ENCODE data around the gene CPPED1. TPM values are rescaled to one million over a fixed set of nuclear protein-coding genes. Genes with fewer than 3 reads are reported as not detected.

Gene CPPED1
- total RNA-seq, 2 experiments from 2014 or later = 1.4 to 2.3 TPM

DNA sequence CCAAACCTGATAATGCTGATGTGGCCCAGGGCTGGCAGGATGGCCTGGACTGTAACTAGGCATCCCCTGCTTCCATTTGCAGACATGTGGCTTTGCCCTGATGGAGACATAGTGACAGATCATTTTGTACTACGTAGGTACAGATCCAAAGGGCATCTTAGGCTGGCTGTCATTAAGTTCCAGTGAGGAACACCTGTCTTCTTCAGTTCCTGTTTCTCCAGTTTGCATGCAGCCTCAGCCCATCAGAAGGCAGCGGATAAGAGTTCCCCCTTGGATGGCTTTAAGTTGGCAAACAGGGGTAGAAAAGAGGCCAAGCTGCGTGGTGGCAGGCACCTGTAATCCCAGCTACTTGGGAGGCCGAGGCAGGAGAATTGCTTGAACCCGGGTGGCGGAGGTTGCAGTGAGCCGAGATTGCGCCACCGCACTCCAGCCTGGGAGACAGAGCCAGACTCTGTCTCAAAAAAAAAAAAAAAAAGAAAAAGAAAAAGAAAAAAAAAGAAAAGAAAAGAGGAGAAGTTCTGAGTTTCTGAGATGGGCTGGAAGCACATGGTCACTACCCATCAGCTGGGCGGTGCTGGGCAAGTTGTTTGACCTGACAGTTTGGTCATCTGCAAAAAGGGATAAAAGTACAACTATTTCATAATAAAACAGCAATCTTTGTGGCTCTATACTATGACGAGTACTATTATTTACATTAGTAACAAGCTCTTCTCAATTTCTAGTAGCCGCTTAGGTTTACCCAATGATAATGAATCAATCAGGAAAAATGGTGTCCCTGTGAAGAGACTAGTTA is 42.7 kb downstream of the CPPED1 start:
- Mint-ChIP-seq H3K36me3 (ENCODE audit: low read depth) (no peaks in the 10 kb centered on the region), H3K4me3 (no peak overlapping the region), H3K4me1 (ENCODE audit: low read depth) (no peaks in the 10 kb centered on the region), H3K27me3 (no peaks in the 10 kb centered on the region), H3K27ac (no peak overlapping the region), H3K9me3 (no peaks in the 10 kb centered on the region)
- intact Hi-C loops (cut with DNase I, micrococcal nuclease) = no loop called here
- ATAC-seq (ENCODE audit: poor library complexity) = no peak
- Histone ChIP-seq H3K36me3 (ENCODE audit: insufficient read depth, low read length) (no peaks in the 10 kb centered on the region), H3K27me3 (ENCODE audit: control insufficient read depth in 1 of 2, insufficient read depth in 2 of 2, low read length in 2 of 2) (no peaks in the 10 kb centered on the region), H3K27ac (ENCODE audit: low read depth in 1 of 2, low read length in 2 of 2) (no peak overlapping the region), H3K4me3 (ENCODE audit: low read length) (no peak overlapping the region), H3K9me3 (ENCODE audit: control insufficient read depth in 1 of 2, insufficient read depth in 1 of 2, low read length in 2 of 2) (no peaks in the 10 kb centered on the region), H3K4me1 (ENCODE audit: insufficient read depth, low read length) (no peaks in the 10 kb centered on the region)
- DNase-seq = no peak
- ChIA-PET CTCF (no interaction called here), POLR2A (no interaction called here)
- TF ChIP-seq, protein P1, sequence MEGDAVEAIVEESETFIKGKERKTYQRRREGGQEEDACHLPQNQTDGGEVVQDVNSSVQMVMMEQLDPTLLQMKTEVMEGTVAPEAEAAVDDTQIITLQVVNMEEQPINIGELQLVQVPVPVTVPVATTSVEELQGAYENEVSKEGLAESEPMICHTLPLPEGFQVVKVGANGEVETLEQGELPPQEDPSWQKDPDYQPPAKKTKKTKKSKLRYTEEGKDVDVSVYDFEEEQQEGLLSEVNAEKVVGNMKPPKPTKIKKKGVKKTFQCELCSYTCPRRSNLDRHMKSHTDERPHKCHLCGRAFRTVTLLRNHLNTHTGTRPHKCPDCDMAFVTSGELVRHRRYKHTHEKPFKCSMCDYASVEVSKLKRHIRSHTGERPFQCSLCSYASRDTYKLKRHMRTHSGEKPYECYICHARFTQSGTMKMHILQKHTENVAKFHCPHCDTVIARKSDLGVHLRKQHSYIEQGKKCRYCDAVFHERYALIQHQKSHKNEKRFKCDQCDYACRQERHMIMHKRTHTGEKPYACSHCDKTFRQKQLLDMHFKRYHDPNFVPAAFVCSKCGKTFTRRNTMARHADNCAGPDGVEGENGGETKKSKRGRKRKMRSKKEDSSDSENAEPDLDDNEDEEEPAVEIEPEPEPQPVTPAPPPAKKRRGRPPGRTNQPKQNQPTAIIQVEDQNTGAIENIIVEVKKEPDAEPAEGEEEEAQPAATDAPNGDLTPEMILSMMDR (IDR thresholded peaks at IDR 0.05) = no peak

GRCh38 chr16:12758670-12759558 is 44.8 kb downstream of the CPPED1 start:
- no peaks in the 10 kb centered on the region for H3K27me3 ChIP-seq (ENCODE audit: control insufficient read depth in 1 of 2, insufficient read depth in 2 of 2, low read length in 2 of 2)
- intact Hi-C loops (cut with DNase I, micrococcal nuclease) = no loop called here
- CTCF ChIA-PET = no interaction called here
- H3K4me3 Mint-ChIP-seq = no peak overlapping the region
- H3K27ac ChIP-seq (ENCODE audit: low read depth in 1 of 2, low read length in 2 of 2) = no peak overlapping the region
- H3K4me3 ChIP-seq (ENCODE audit: low read length) = no peak overlapping the region
- H3K27me3 Mint-ChIP-seq = no peaks in the 10 kb centered on the region
- no peaks in the 10 kb centered on the region for H3K9me3 Mint-ChIP-seq
- no peaks in the 10 kb centered on the region for H3K9me3 ChIP-seq (ENCODE audit: control insufficient read depth in 1 of 2, insufficient read depth in 1 of 2, low read length in 2 of 2)
- ATAC-seq (ENCODE audit: poor library complexity) = no peak
- H3K36me3 ChIP-seq (ENCODE audit: insufficient read depth, low read length) = no peaks in the 10 kb centered on the region
- POLR2A ChIA-PET = no interaction called here
- no peaks in the 10 kb centered on the region for H3K4me1 Mint-ChIP-seq (ENCODE audit: low read depth)
- DNase-seq = no peak
- H3K27ac Mint-ChIP-seq = no peak overlapping the region
- TF ChIP-seq, protein P1 (IDR thresholded peaks at IDR 0.05) = no peak
- H3K4me1 ChIP-seq (ENCODE audit: insufficient read depth, low read length) = no peaks in the 10 kb centered on the region
- H3K36me3 Mint-ChIP-seq (ENCODE audit: low read depth) = no peaks in the 10 kb centered on the region

DNA sequence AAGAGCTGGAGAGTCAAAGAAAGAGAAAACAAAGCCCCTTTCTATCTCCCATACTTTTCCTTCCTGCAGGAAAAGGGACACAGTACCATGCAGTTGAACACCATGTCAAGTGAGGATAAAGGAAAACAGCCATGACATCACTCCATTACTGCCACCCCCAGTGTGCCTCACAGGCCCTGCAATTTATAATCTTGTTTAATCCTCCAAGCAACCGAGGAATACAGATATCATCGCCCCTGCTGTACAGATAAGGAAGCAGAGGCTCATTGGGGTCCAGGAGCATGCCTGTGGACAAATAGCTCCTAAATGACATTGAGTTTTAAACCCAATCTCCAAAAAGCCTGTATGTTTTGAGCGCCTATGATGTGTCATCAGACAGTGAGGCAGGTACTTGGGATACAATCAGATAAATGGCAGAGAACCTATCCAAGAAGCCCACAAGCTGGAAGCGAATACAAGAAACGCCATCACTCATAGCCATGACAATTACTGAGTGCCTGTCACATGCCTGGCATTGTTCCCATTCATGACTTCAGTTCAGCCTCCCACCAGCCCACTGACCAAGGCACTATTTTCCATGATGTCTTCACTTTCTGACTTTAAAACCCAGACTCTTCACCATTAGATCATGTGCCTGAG is 45.5 kb downstream of the CPPED1 start:
- no peaks in the 10 kb centered on the region for H3K4me1 Mint-ChIP-seq (ENCODE audit: low read depth)
- no peaks in the 10 kb centered on the region for H3K9me3 Mint-ChIP-seq
- H3K36me3 ChIP-seq (ENCODE audit: insufficient read depth, low read length) = no peaks in the 10 kb centered on the region
- H3K27ac Mint-ChIP-seq = no peak overlapping the region
- H3K9me3 ChIP-seq (ENCODE audit: control insufficient read depth in 1 of 2, insufficient read depth in 1 of 2, low read length in 2 of 2) = no peaks in the 10 kb centered on the region
- intact Hi-C loops (cut with DNase I, micrococcal nuclease) = no loop called here
- peaks cover 4% of the 10 kb centered on the region for H3K4me1 ChIP-seq (ENCODE audit: insufficient read depth, low read length)
- H3K27ac ChIP-seq (ENCODE audit: low read depth in 1 of 2, low read length in 2 of 2) = no peak overlapping the region
- CTCF ChIA-PET = no interaction called here
- H3K4me3 Mint-ChIP-seq = no peak overlapping the region
- H3K27me3 Mint-ChIP-seq = no peaks in the 10 kb centered on the region
- ATAC-seq (ENCODE audit: poor library complexity) (no peak), DNase-seq (no peak)
- POLR2A ChIA-PET = no interaction called here
- no peaks in the 10 kb centered on the region for H3K36me3 Mint-ChIP-seq (ENCODE audit: low read depth)
- no peaks in the 10 kb centered on the region for H3K27me3 ChIP-seq (ENCODE audit: control insufficient read depth in 1 of 2, insufficient read depth in 2 of 2, low read length in 2 of 2)
- no peak overlapping the region for H3K4me3 ChIP-seq (ENCODE audit: low read length)
- TF ChIP-seq, protein P1 (IDR thresholded peaks at IDR 0.05) = no peak

Data from CD4-positive, alpha-beta T cell (primary cell).